ENCODE measurements around the gene GMEB1. TPM values are rescaled to one million over a fixed set of nuclear protein-coding genes. Genes with fewer than 3 reads are reported as not detected.

Gene GMEB1
- total RNA-seq, 1 donor from 2014 or later, result 11.5 TPM

- TF ChIP-seq, protein P1, sequence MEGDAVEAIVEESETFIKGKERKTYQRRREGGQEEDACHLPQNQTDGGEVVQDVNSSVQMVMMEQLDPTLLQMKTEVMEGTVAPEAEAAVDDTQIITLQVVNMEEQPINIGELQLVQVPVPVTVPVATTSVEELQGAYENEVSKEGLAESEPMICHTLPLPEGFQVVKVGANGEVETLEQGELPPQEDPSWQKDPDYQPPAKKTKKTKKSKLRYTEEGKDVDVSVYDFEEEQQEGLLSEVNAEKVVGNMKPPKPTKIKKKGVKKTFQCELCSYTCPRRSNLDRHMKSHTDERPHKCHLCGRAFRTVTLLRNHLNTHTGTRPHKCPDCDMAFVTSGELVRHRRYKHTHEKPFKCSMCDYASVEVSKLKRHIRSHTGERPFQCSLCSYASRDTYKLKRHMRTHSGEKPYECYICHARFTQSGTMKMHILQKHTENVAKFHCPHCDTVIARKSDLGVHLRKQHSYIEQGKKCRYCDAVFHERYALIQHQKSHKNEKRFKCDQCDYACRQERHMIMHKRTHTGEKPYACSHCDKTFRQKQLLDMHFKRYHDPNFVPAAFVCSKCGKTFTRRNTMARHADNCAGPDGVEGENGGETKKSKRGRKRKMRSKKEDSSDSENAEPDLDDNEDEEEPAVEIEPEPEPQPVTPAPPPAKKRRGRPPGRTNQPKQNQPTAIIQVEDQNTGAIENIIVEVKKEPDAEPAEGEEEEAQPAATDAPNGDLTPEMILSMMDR (conservative IDR thresholded peaks at IDR 0.05; ENCODE audit: low read depth, low read length), result no peak
- H3K4me3 ChIP-seq (ENCODE audit: low read depth, low read length), result no peak overlapping the region
- no peak for DNase-seq (ENCODE audit: low read depth)
These were observed 87.1 kb downstream of the GMEB1 start for GRCh38 chr1:28755701-28756100.

GRCh38 chr1:28756846-28757245, 88.3 kb downstream of the GMEB1 start:
- DNase-seq (ENCODE audit: low read depth), result no peak
- no peak overlapping the region for H3K4me3 ChIP-seq (ENCODE audit: low read depth, low read length)
- TF ChIP-seq, protein P1 (conservative IDR thresholded peaks at IDR 0.05; ENCODE audit: low read depth, low read length), result peak; percentile 39

GRCh38 chr1:28758420-28758819, 89.8 kb downstream of the GMEB1 start:
- TF ChIP-seq, protein P1 (conservative IDR thresholded peaks at IDR 0.05; ENCODE audit: low read depth, low read length), result no peak
- no peak overlapping the region for H3K4me3 ChIP-seq (ENCODE audit: low read depth, low read length)
- DNase-seq (ENCODE audit: low read depth), result no peak

- no peak for DNase-seq (ENCODE audit: low read depth)
- H3K4me3 ChIP-seq (ENCODE audit: low read depth, low read length), result no peak overlapping the region
- TF ChIP-seq, protein P1 (conservative IDR thresholded peaks at IDR 0.05; ENCODE audit: low read depth, low read length), result no peak
These were observed 90.7 kb downstream of the GMEB1 start for GRCh38 chr1:28759257-28759656.

GRCh38 chr1:28761189-28761588, 92.6 kb downstream of the GMEB1 start:
- TF ChIP-seq, protein P1 (conservative IDR thresholded peaks at IDR 0.05; ENCODE audit: low read depth, low read length), result no peak
- no peak overlapping the region for H3K4me3 ChIP-seq (ENCODE audit: low read depth, low read length)
- no peak for DNase-seq (ENCODE audit: low read depth)

DNA sequence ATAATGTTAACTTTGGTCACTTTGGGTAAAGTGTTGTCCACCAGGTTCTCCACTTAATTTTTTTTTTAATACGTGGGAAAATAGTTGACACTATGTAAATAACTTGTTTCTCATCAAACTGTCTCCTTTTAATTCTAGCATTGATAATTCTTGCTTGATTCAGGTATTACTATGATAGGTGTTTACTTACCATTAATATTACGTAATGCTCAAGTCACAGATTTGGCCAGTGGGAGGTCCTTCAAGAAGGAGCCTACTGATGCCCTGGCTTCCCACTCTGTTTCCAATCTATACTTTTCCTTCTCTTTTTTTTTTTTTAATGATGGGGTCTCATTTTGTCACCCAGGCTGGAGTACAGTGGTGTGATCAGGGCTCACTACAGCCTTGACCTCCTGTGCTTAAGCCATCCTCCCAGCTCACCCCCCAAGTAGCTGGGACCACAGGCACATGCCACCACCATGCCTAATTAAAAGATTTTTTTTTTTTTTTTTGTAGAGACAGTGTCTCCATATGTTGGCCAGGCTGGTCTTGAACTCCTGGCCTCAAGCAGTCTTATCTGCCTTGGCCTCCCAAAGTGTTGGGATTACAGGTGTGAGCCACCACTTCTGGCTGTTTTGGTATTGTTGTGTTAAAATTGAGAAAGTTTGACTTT, 98.1 kb downstream of the GMEB1 start:
- TF ChIP-seq, protein P1 (conservative IDR thresholded peaks at IDR 0.05; ENCODE audit: low read depth, low read length), result no peak
- no peak overlapping the region for H3K4me3 ChIP-seq (ENCODE audit: low read depth, low read length)
- no peak for DNase-seq (ENCODE audit: low read depth)

Other genes starting within 250 kb of the GMEB1 start
- gene RCC1, start 162.7 kb upstream of the GMEB1 start, total RNA-seq, result 46.3 and 105 TPM in 2 replicates
- 23.9 and 30.4 TPM in 2 replicates for gene TRNAU1AP, start 115.7 kb upstream of the GMEB1 start, total RNA-seq
- 14.5 and 18.3 TPM in 2 replicates for gene RAB42, start 76.5 kb upstream of the GMEB1 start, total RNA-seq
- 18.6 and 22.4 TPM in 2 replicates for gene TAF12, start 25.7 kb upstream of the GMEB1 start, total RNA-seq
- gene RNU11, start 20.2 kb upstream of the GMEB1 start, total RNA-seq, result not detected in 2 replicates
- gene YTHDF2, start 68.2 kb downstream of the GMEB1 start, total RNA-seq, result 49.8 and 76.0 TPM in 2 replicates
- not detected in 2 replicates for gene OPRD1, start 143.4 kb downstream of the GMEB1 start, total RNA-seq
- 15.5 and 16.1 TPM in 2 replicates for gene EPB41, start 245.8 kb downstream of the GMEB1 start, total RNA-seq